H1 (cell line): ENCODE data around the gene FAM120A. TPM values are rescaled to one million over a fixed set of nuclear protein-coding genes. Genes with fewer than 3 reads are reported as not detected.

ENCODE experiments used
- CHD1 ChIP-seq: IDR thresholded peaks from 2 replicates; pipeline ENCODE4 v1.6.1; 2012; ENCODE audit warnings: low read depth, low read length, improper control_type of control experiment
- RFX5 ChIP-seq: IDR thresholded peaks from 2 replicates; pipeline ENCODE4 v1.6.1; 2011; ENCODE audit warnings: low read depth, low read length, improper control_type of control experiment, borderline replicate concordance
- SAP30 ChIP-seq: fragments of 300-600 bp; sonication (generic); IDR thresholded peaks from 2 replicates; pipeline ENCODE4 v1.7.1; 2012; ENCODE audit warnings: low read length, moderate library complexity, mild to moderate bottlenecking, inconsistent platforms; ENCODE audit not compliant: insufficient read depth, insufficient replicate concordance
- polyA plus RNA-seq, 7 experiments: library from polyadenylated mRNA; depleted of rRNA in 3 of 7; stranded (reverse) in 5 of 7; unstranded in 2 of 7; fragments of >200 nt in 5 of 7; fragments of 200-250 nt in 2 of 7; gene quantifications; 1 replicate in 5 of 7; 2 replicates in 1 of 7; 4 replicates in 1 of 7; pipeline versions ENCODE4 v1.2.1 to v1.2.3, GENCODE V29; 2011 to 2013; ENCODE audit warnings: missing spikeins in 2 of 7, mixed read lengths in 2 of 7
- total RNA-seq: library from RNA; stranded (reverse); fragmentation: NEBNext Ultra II Directional; extraction: Animal tissue kit (Norgen Biotek cat#: 25700); gene quantifications from 2 replicates; pipeline ENCODE4 v1.2.1, GENCODE V29; 2021

FAM120A gene
- total and polyA plus RNA-seq, 2 of the 8 experiments (the other 6 are each of a cell fraction or from before 2014, with no cell fraction given): 24.9 to 54.7 TPM

GRCh38 chr9:93496285-93496684, 44.8 kb downstream of the FAM120A start (continued):
- TF ChIP-seq SAP30: no peak
- no peak for TF ChIP-seq CHD1
- no peak for TF ChIP-seq RFX5
- TF ChIP-seq, all 59 proteins: peak for 0
